NCI-H82 (cell line): Measurements from ENCODE around the gene ROBO2.
A peak's percentile ranks its signal among the peaks of the same experiment; 100 is the strongest.

Source experiments
- DNase-seq: peaks from one replicate; lab custom pipeline; 2025; lab: John Stamatoyannopoulos, UW

The ROBO2 gene

GRCh38 chr3:77256584-77257503 is 216.9 kb downstream of the ROBO2 start:
- peak; percentile 79 for DNase-seq

DNA sequence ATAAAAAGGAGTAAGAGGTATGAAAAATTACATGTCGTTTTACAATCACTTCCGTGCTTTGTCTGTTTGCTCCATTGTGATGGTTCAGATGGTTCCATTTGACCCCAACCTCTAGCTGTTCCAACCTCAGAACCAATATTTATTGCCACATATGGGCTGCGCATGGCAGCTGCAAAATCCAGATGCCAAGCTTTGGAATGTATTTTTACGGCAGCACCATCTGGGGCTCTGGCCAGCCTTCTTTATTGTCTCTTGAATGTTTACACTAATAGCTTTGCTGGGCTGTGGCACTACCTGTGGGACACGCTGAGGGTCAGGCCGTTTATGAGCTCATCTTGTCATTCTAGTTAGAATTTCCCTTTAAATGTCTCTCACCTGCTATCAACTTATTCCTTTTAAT is 219.8 kb downstream of the ROBO2 start:
- peak; percentile 20 for DNase-seq

GRCh38 chr3:77262361-77262760 is 222.5 kb downstream of the ROBO2 start:
- no peak for DNase-seq

DNA sequence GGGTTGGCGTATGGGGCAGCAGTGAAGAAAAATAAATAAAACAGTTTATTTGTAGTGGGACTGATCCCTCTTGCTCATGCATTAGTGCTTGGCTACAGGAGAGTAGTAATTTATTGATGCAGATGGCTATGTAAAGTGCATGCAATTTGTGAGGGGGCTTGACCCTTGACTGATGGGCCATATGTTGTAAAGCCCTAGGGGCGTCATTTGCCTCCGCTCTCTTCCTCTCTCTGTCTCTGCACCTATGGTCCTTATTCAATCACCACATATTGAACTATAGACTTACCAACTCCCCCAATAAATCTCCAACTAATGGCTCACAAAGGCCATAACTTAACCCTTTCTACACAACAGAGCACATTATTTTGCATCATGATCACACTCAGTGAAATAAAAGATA is 227.7 kb downstream of the ROBO2 start:
- DNase-seq: peak; percentile 20

DNA sequence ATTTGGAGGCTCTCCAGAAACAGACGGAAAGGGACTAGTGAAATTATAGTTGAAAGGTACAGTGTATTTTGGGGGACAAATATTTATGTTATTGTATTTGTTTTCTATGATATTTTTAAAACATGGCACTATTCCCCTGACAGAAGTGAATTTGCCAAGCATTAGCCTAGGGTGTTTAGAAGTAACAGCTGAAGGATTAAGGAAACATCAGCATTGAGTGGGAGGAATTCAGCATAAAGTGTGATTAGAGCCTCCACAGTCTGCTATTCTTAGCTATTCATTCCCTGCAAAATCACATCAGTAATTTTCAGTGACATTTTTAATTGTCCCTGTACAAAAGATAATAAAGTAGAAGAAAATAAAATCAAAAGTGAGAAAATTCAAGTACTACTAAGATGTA is 231.4 kb downstream of the ROBO2 start:
- no peak for DNase-seq

DNA sequence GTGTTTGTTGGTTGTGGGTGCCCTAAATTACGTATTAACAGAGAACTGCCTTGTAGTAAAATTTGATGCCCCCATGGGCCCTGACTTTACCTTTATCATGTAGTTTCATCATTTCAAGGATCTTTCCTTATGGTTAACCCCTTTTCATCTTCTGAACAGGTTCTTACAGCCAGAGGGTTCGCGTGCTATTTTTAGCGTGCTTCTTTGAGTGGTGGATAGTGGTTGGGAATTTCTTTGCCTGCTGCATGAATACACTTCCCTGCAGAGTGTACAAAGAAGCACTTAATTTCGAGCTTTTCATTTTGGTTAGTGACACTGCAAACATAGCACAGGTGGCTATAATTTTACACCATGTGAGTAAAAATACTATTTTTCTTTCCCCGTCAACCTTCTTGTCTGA is 231.8 kb downstream of the ROBO2 start:
- DNase-seq: no peak

DNA sequence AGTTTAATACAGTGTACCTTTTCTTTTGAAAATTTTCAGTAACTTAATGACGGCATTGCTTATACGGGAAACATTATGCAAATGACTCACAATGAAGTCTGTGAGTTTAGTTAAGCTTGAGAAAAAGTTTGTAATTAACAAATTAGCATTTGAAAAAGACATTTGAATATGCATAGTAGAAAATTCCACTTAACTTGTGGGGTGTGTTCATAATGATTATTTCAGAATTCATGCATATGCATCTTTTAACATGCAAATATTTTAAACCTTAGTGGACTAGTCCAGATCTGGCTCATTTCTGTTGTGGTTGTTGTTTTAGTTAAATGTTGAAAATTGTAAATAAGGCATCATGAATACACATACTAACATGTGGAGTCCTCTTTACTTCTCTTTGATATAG is 239.4 kb downstream of the ROBO2 start:
- DNase-seq: no peak

GRCh38 chr3:77281721-77282120 is 241.8 kb downstream of the ROBO2 start:
- DNase-seq: peak; percentile 42

- no peak for DNase-seq
Observed at GRCh38 chr3:77283108-77283507, 243.2 kb downstream of the ROBO2 start.

DNA sequence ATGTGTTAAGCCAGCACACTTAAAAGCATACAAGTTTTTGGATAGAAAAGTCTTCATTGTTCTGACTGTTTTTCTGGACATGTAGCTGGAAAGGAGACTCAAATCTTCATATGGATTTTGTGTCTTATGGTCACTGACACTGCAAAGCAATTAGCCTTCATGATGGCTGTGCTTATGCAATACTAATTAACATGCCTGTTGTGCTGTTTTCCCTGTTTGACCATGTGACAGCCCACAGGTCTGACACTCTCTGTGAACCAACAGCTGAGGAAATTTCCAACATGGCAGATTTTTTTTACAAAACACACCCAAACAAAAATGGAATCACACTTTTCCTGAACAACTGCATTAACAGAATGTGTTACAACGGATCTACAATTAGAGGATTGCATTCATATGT is 248.4 kb downstream of the ROBO2 start:
- DNase-seq: no peak

GRCh38 chr3:77296527-77296926 is 256.6 kb downstream of the ROBO2 start:
- no peak for DNase-seq

GRCh38 chr3:77298417-77298816 is 258.5 kb downstream of the ROBO2 start:
- DNase-seq: no peak

GRCh38 chr3:77303955-77304699 is 264.2 kb downstream of the ROBO2 start:
- peak; percentile 95 for DNase-seq

- DNase-seq: no peak
Observed at GRCh38 chr3:77304700-77305021, 264.8 kb downstream of the ROBO2 start.

- no peak for DNase-seq
Observed at GRCh38 chr3:77309460-77309859, 269.6 kb downstream of the ROBO2 start.

GRCh38 chr3:77313843-77314242 is 273.9 kb downstream of the ROBO2 start:
- no peak for DNase-seq

DNA sequence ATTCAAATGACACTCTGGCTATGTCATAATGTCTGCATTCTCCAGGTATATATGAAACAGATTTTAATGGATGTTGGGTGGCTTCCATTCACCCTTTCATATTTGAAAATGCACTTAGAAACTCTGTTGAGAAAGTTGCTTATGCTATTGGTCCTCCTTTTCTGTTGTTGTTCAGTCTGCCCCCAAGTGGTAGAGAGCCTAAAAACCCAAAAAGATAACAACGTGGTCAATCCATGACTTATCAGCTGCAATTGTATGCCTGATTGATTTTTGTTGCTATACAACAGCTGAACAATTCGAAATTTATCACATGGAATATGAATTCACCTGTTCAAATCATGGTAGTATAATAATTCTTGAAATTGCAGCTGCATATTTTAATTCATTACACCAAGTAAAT is 279.8 kb downstream of the ROBO2 start:
- peak; percentile 42 for DNase-seq

GRCh38 chr3:77320514-77320913 is 280.6 kb downstream of the ROBO2 start:
- DNase-seq: peak; percentile 37

DNA sequence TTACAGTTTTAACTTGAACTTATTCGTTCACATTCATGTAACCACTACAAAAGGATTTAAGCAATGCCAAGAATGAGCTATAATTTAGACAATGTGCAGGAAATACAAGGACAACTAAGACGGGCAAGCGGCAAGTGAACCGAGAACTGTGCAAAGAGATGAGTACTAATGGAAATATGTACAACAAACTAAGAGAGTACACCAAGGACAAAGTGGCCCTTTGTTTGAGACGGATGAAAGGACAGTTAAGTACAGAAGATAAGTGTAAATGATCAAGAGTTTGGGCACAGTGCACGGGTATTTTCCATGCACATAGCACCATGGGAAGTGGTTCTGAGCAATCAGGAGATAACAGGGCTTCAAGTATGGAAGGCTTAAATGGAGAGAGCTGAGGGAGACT is 281.7 kb downstream of the ROBO2 start:
- DNase-seq: peak; percentile 6

DNA sequence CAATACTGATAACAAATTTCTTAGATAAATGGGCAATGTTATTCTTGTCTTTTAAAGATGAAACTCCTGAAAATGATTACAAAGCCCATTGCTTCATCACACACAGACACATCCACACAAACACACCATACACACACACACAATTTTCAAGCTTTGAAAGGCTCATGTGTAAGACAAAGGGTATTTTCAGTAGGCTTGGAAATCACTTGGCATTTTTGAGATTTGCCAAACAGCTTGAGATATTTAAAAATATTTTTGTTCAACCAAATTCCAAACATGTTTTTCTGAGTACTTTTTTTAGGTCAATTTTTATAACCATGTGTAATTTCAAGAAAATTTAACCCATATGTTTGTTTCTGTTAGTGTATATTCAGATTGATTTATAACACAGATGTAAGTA is 283.7 kb downstream of the ROBO2 start:
- DNase-seq: no peak

DNA sequence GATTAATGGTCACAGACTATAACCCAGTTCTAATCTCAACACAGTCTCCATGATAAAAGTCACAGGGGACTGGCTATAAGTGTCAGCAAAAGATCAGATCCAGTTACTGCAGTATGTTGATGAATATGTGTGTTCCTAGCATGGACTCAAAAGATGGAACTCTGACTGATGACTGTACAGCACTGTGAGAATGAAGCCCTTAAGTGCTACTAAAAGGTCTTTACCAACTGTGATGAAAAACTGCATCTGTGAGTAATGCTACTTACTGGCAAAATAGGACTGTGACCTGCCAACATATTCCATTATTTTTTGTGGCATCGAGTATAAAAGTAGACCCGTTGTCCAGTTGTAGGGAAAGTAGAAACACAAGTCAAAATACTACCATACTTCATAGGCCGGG is 284.2 kb downstream of the ROBO2 start:
- no peak for DNase-seq

- peak; percentile 29 for DNase-seq
Observed at GRCh38 chr3:77325280-77325679, 285.4 kb downstream of the ROBO2 start.

- DNase-seq: peak; percentile 20
Observed at GRCh38 chr3:77325702-77326101, 285.8 kb downstream of the ROBO2 start.
